Heart left ventricle (tissue), 16 donors: ENCODE measurements around the gene TSPAN14. TPM values are rescaled to one million over a fixed set of nuclear protein-coding genes. Genes with fewer than 3 reads are reported as not detected.

Experiments
- ATAC-seq, 4 donors: fragments of 200-7000 bp; cut with Tn5 transposase; one replicate each; pipeline ENCODE4 v1.9.1; 2020 to 2022; ENCODE audit warnings: moderate library complexity in 4 of 4, mild to moderate bottlenecking in 3 of 4, moderate number of reproducible peaks in 1 of 4
- DNase-seq, 5 donors: peaks; one replicate each; pipeline ENCODE4 v3.0.0-alpha.2; 2020
- H3K27ac ChIP-seq, 12 donors: fragments of 200-600 bp; sonication (generic) in 4 of 12; one replicate each; pipeline versions ENCODE4 v1.5.0 to v1.8.0; 2016 to 2022; ENCODE audit warnings: mild to moderate bottlenecking in 2 of 12
- H3K27me3 ChIP-seq, 9 donors: fragments of 200-600 bp; sonication (generic) in 2 of 9; one replicate each; pipeline versions ENCODE4 v1.5.1 to v1.8.0; 2016 to 2022; ENCODE audit warnings: mild to moderate bottlenecking in 3 of 9
- H3K36me3 ChIP-seq, 9 donors: fragments of 200-600 bp; sonication (generic) in 2 of 9; one replicate each; pipeline versions ENCODE4 v1.5.0 to v1.8.0; 2018 to 2022; ENCODE audit warnings: mild to moderate bottlenecking in 2 of 9
- H3K4me1 ChIP-seq, 12 donors: fragments of 200-600 bp; sonication (generic) in 4 of 12; one replicate each; pipeline versions ENCODE4 v1.5.0 to v1.8.0; 2016 to 2022; ENCODE audit warnings: mild to moderate bottlenecking in 3 of 12
- H3K4me3 ChIP-seq, 12 donors: fragments of 200-600 bp; sonication (generic) in 4 of 12; one replicate each; pipeline versions ENCODE4 v1.5.0 to v1.8.0; 2017 to 2022; ENCODE audit warnings: mild to moderate bottlenecking in 9 of 12, moderate library complexity in 4 of 12
- H3K9me3 ChIP-seq, 12 donors: fragments of 200-600 bp; sonication (generic) in 4 of 12; one replicate each; pipeline versions ENCODE4 v1.5.0 to v1.8.0; 2016 to 2022; ENCODE audit warnings: mild to moderate bottlenecking in 1 of 12
- POLR2A ChIP-seq, 2 donors: fragments of 450-650 bp; IDR thresholded peaks; one replicate each; pipeline ENCODE4 v1.6.1; 2017; ENCODE audit warnings: antibody characterized with exemption in 2 of 2, mild to moderate bottlenecking in 2 of 2, moderate library complexity in 2 of 2
- WGBS, 4 donors: extraction: QIAGEN DNeasy Blood & Tissue Kit in 2 of 4; methylation state at CpG; one replicate each; pipeline versions ENCODE4 v1.1.5 to v1.1.7; 2013 to 2018; 5-methylcytosine and 5-hydroxymethylcytosine counted together
- intact Hi-C, 10 donors: fragments of 100-400 bp; cut with DNase I; formaldehyde crosslinking; loops; one replicate each; pipeline versions ENCODE4 v1.11.1 to v1.14.2; 2022
- polyA plus RNA-seq, 2 donors: library from polyadenylated mRNA; stranded (reverse); fragments of 200-250 nt; gene quantifications; one replicate each; pipeline ENCODE4 v1.2.3, GENCODE V29; 2013
- total RNA-seq, 9 donors: library from RNA; depleted of rRNA in 2 of 9; stranded (reverse); fragments of >200 nt in 2 of 9; fragmentation: NEBNext Ultra II Directional in 3 of 9; extraction: Animal tissue kit (Norgen Biotek cat#: 25700) in 3 of 9; gene quantifications; one replicate each; pipeline versions ENCODE4 v1.1.0 to v1.2.4, GENCODE V29; 2016 to 2023
- TF ChIP-seq, protein P1 (sequence below), 12 donors: fragments of 200-600 bp; sonication (generic) in 4 of 12; IDR thresholded peaks; one replicate each; pipeline versions ENCODE4 v1.5.0 to v1.8.0; 2018 to 2022; ENCODE audit warnings: antibody characterized with exemption in 12 of 12, mild to moderate bottlenecking in 5 of 12
- donor health status: ischemic (EF 13 %, LVEDD 7.1; RV severe dilation, severe dysfunction).
- donor health status: healthy with polysubstance abuse.
- donor health status: DM: no; HTN: yes; CAD: no.
- donor health status: DM: no; HTN: no; CAD: no.
- donor health status: ischemic (EF 25% LVEDD 6.9; RV normal size, moderate dysfunction).
- donor health status: ischemic (EF 25% LVEDD 5.7; RV mildly dilated, moderate dysfunction).
- donor health status: healthy.
- donor health status: DM: yes; HTN: yes; CAD: no.
- donor health status: ischemic (EF 35%, LVEDD 5.7; RV mildly dilated, moderate dysfunction).
- donor health status: nonischemic (EF 11% LVEDD 7.7; RV severe dilation, severe dysfunction).
- donor health status: DM: yes; HTN: yes; CAD: no.
- donor health status: PGD.
- donor health status: ischemic (EF 29% LVEDD 5.4; RV normal size, mild dysfunction).
- donor health status: nonischemic (EF 23%, LVEDD 6.1; RV moderate dilation, normal function).

Gene TSPAN14
- total and polyA plus RNA-seq, 11 donors: 17.4 to 71.5 (median 39.6) TPM

DNA sequence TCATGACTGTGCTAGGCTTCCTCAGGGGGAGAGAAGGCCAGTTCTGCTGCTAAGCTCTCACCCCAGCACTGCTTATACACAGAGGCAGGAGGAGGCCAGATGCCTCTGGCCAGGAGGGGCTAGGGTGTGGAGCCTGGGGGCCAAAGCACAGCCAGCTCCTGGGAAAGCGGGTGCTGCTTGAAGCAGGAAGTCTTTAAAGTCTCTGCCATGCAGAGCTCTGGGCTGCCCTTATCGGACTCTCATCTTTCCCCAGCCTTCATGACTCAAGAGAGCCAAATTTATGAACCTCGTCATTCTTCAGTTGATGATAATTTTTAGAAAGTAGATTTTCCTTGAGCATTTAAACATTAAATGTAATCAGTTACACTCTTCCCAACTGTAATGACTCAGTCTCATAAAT, 11.2 kb upstream of the TSPAN14 start:
- intact Hi-C loops: loop anchor here (1.0 to 10.0 kb wide), 13 partner anchors 56 to 482 kb away; no protein-coding TSS in a partner anchor
- Histone ChIP-seq H3K27me3 (no peaks in the 10 kb centered on the region), H3K9me3 (no peaks in the 10 kb centered on the region), H3K4me1 (peaks cover 0 to 23% (median 9%) of the 10 kb centered on the region in 12 donors), H3K27ac (no peak overlapping the region), H3K36me3 (no peaks in the 10 kb centered on the region), H3K4me3 (no peak overlapping the region)
- no peak for TF ChIP-seq POLR2A (IDR thresholded peaks at IDR 0.05)
- TF ChIP-seq, protein P1, sequence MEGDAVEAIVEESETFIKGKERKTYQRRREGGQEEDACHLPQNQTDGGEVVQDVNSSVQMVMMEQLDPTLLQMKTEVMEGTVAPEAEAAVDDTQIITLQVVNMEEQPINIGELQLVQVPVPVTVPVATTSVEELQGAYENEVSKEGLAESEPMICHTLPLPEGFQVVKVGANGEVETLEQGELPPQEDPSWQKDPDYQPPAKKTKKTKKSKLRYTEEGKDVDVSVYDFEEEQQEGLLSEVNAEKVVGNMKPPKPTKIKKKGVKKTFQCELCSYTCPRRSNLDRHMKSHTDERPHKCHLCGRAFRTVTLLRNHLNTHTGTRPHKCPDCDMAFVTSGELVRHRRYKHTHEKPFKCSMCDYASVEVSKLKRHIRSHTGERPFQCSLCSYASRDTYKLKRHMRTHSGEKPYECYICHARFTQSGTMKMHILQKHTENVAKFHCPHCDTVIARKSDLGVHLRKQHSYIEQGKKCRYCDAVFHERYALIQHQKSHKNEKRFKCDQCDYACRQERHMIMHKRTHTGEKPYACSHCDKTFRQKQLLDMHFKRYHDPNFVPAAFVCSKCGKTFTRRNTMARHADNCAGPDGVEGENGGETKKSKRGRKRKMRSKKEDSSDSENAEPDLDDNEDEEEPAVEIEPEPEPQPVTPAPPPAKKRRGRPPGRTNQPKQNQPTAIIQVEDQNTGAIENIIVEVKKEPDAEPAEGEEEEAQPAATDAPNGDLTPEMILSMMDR (IDR thresholded peaks at IDR 0.05): no peak
- 66 to 82% (median 75%) methylated on average over 3 of the region's 3 CpGs for WGBS, 4 donors
- no peak for DNase-seq
- no peak for ATAC-seq

DNA sequence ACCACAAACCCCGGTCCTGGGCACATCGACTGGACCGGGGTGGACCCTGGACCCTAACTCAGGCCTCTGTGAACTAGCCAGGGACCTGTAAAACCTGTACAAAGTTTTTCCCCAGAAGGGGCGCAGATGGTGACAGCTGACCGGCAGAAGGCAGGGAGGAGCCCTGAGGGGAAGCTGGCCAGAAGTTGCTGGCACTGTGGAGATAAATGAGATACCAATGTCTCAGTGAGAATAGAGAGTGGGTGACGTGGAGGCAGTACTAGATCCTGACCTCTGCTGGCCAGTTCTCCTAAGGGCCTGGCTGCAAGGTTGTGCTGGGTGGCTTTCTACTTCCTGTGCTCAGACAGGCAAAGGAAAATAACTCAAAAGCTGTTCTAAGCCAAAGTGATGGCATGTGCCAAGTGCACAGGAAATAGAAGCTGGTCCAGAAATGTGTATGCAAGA, 10.6 kb upstream of the TSPAN14 start:
- Histone ChIP-seq H3K4me1 (peaks cover 0 to 26% (median 9%) of the 10 kb centered on the region in 12 donors), H3K27ac (peak overlapping the region in 3 of 12 donors; percentile 10 to 46 (median 24)), H3K36me3 (no peaks in the 10 kb centered on the region), H3K27me3 (no peaks in the 10 kb centered on the region), H3K9me3 (no peaks in the 10 kb centered on the region), H3K4me3 (no peak overlapping the region)
- 51 to 63% (median 62%) methylated on average over 6 of the region's 6 CpGs for WGBS, 4 donors
- peak; percentile 64 to 82 (median 68) for ATAC-seq
- DNase-seq: peak in 1 of 5 donors; percentile 39
- TF ChIP-seq, protein P1 (IDR thresholded peaks at IDR 0.05): peak; percentile 20 to 58 (median 28)
- no peak for TF ChIP-seq POLR2A (IDR thresholded peaks at IDR 0.05)
- intact Hi-C loops: loop anchor here (1.0 to 10.0 kb wide), 13 partner anchors 56 to 481 kb away; no protein-coding TSS in a partner anchor

DNA sequence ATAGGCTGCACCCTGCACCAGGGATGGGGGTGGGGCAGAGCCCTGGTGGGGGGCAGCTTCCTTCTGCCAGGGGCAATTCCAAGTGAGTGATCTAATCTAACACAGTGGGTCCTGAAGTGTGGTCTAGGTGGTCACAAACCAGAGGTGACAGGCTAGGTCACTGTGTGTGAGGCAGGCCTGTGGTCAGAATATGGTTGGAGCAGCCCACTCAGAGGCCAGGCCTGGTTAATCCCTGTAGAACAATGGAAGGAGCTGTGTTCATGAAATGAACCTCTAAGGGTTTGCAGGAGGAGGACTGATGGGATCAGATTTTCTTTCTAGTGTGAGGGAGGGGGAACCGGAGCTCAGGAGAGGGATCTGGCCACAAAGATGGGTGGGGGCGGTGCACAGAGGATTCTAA, 10.0 kb upstream of the TSPAN14 start:
- 56 to 72% (median 57%) methylated on average over 2 of the region's 2 CpGs for WGBS, 4 donors
- ATAC-seq (no peak), DNase-seq (no peak)
- Histone ChIP-seq H3K9me3 (no peaks in the 10 kb centered on the region), H3K27ac (peak overlapping the region in 2 of 12 donors; percentile 17 to 24), H3K4me3 (no peak overlapping the region), H3K36me3 (no peaks in the 10 kb centered on the region), H3K27me3 (no peaks in the 10 kb centered on the region), H3K4me1 (peaks cover 0 to 31% (median 9%) of the 10 kb centered on the region in 12 donors)
- intact Hi-C loops: loop anchor here (1.0 to 10.0 kb wide), 18 partner anchors 57 to 481 kb away; no protein-coding TSS in a partner anchor
- no peak for TF ChIP-seq POLR2A (IDR thresholded peaks at IDR 0.05)
- TF ChIP-seq, protein P1 (IDR thresholded peaks at IDR 0.05): no peak

DNA sequence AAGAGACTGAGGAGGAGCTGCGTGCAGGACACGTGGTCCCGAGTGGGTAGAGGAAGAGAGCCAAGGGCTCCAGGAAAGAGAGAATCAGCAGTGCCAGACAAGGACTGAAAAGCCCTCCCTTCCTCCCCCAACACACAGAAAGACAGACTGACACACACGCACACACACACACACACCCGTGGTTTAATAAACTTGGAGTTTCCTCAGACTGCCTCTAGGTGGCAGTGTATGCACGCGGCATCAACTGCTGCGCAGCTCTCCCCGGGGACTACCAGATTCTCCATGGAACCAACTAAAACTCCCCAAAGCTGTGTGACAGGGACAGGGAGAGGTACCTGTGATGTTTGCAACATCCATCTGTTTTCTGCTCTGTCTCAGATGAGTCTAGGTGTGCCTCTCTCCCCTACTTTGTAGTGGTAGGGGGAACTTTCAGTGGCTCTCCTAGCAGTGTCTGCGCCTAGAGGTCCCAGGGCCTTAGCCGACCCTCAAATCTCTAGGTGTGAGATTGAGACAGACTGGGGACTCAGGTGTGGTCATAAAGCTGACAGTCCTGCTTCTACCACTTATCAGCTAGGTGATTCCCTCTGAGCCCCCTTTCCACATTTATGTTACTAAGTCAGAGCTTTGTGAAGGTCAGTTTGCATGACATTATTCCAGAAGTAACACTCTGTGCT, 9.3 kb upstream of the TSPAN14 start:
- Histone ChIP-seq H3K4me3 (no peak overlapping the region), H3K36me3 (no peaks in the 10 kb centered on the region), H3K27me3 (no peaks in the 10 kb centered on the region), H3K9me3 (no peaks in the 10 kb centered on the region), H3K27ac (peak overlapping the region in 1 of 12 donors; percentile 17), H3K4me1 (peaks cover 0 to 38% (median 9%) of the 10 kb centered on the region in 12 donors)
- DNase-seq (peak; percentile 62 to 82 (median 74)), ATAC-seq (peak; percentile 73 to 96 (median 92))
- intact Hi-C loops: loop anchor here (1.0 to 10.0 kb wide), 19 partner anchors 57 to 480 kb away; no protein-coding TSS in a partner anchor
- 20 to 27% (median 25%) methylated on average over 11 of the region's 11 CpGs for WGBS, 4 donors
- TF ChIP-seq, protein P1 (IDR thresholded peaks at IDR 0.05): peak; percentile 60 to 94 (median 78)
- TF ChIP-seq POLR2A (IDR thresholded peaks at IDR 0.05): no peak
